Right renal cortex interstitium (tissue), 3 donors: ENCODE measurements around the gene KIF19. TPM values are rescaled to one million over a fixed set of nuclear protein-coding genes. Genes with fewer than 3 reads are reported as not detected.

ENCODE experiments used
- DNase-seq, 3 donors: peaks; one replicate each; pipeline ENCODE4 v3.0.0-alpha.2; 2013; ENCODE audit warnings: low read depth in 3 of 3, low spot score in 2 of 3
- polyA plus RNA-seq, 3 donors: library from polyadenylated mRNA; unstranded; fragments of 120-200 nt; gene quantifications; one replicate each; pipeline ENCODE4 v1.2.1, GENCODE V29; 2013; ENCODE audit not compliant: insufficient read length in 3 of 3

Gene KIF19
- polyA plus RNA-seq, 3 donors = 0.37 to 0.54 (median 0.44) TPM

DNA sequence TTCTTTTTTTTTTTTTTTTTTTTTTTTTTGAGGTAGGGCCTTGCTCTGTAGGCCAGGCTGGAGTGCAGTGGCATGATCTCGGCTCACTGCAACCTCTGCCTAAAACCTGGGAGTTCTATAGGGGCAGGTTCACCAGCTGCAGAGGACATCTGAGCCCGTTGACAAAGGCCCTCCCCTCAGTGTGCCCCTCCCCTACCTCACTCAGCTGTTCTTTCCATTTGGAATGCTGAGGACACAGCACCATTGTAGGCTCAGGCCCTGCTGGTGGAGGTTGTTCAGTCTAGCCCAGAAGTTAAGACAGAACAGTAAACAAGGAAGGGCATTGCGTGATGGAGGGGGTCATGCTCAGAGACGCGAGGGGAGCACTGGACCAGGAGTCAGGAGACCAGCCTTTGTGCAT, 21.8 kb upstream of the KIF19 start:
- no peak for DNase-seq

DNA sequence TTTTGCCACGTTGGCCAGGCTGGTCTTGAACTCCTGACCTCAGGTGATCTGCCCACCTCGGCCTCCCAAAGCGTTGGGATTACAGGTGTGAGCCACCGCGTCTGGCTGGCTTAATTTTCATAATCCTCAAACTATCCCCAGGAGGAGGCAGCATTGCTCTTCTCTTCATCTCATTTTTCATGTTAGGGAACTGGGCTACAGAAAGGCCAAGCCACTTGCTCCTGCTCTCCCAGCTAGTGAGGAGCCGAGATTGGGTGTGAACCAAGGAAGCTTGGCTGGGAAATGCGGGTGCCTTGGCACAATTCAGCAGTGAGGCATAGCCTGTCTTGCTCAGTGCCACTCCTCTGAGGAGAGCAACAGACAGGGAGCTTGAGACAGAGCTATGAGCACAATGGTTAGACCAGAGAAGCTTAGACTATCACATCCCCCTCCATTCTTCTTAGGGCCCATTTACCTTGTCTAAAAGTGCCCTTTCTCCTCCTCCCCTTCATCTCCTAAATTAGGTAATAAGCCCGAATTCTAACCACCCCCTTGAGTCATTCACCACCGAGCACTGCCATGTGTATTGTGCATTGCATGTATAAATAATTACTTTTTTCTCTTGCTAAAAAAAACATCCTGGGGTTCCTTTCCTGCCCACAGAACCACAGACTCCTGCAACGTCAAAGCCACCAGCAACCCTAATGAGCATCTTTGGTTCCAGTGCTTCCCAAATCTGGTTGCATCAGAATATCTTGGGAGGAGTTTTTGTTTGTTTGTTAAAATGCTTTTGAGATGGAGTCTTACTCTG, 20.0 kb upstream of the KIF19 start:
- DNase-seq = no peak

DNA sequence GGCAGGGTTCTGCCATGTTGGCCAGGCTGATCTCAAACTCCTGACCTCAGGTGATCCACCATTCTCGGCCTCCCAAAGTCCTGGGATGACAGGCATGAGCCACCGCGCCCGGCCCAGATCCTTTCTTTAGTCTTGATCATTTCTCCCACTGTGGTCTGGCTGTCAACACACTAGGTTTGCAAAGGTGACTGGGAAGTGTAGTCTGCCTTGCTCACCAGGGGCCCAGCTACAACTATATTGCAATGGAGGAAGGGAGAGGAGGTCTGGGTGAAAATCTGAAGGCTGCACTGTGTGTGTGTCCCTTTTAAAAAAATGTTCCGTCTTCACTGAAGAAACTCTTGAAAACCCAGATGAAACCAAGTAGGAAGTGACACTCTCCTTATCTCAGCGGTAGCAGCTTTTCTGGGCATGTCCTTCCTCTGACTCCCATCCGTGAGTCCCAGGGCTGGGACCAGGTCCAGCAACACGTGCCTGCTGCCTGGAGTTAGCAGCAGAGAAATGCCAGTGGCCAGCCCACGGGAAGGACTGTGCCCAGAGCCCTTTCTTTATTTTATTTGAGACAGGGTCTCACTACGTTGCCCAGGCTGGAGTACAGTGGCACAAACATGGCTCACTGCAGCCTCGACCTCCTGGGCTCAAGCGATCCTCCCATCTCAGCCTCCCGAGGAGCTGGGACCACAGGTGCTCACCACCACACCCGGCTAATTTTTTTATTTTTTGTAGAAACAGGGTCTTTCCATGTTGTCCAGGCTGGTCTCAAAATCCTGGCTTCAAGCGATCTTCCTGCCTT, 17.8 kb upstream of the KIF19 start:
- DNase-seq = no peak

DNA sequence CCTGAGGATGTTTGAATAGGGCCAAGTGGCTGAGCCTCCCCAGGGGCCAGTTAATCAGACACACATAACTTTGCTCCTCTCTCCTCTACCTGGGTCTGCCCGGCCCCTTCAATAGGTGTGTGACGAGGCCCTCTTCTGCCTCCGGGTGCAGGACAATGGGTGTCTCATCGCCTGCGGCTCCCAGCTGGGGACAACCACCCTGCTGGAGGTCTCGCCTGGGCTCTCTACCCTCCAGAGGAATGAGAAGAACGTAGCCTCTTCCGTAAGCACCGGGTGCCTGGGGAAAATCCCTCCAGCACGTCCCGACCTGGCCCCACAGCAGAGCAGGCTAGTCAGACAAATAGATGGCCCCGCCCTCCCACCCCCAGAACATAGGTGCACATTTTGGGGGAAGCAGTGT, 16.1 kb upstream of the KIF19 start:
- DNase-seq = no peak

DNA sequence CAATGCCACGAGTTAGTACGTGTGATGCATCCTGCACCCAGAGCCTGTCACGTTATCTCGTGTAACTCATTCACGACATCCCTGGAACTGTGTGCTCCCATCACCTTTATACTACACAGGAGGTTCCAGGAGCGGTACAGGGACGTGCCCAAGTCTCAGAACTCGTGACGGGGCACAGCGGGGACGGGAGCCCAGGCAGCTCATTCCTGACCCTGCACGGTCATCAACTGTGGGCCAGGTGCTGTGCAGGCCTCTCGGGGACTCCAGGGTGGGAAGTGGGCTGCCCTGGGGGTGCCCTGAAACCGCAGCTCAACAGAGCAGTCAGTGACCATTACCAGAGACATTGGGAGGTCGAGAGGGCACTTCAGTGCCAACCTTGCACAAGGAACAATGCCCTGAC, 11.1 kb upstream of the KIF19 start:
- no peak for DNase-seq

DNA sequence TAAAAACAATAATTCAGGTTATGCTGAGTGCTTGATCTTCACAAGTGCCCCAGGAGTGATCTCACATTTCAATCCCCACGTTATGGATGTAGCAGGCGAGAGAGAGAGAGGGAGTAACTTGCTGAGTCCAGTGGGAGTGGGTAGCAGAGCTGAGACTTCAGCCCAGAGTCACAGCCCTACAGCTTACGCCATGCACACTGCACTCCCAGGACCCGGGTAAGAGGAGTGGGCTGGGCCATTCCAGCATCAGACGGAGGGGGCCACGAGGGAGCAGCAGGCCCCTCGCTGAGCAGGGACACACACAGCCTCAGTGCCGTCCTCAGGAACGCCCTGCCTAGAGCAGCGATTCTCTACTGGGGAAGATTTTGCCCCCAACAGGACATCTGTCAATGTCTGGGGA, 9.8 kb upstream of the KIF19 start:
- DNase-seq = no peak

DNA sequence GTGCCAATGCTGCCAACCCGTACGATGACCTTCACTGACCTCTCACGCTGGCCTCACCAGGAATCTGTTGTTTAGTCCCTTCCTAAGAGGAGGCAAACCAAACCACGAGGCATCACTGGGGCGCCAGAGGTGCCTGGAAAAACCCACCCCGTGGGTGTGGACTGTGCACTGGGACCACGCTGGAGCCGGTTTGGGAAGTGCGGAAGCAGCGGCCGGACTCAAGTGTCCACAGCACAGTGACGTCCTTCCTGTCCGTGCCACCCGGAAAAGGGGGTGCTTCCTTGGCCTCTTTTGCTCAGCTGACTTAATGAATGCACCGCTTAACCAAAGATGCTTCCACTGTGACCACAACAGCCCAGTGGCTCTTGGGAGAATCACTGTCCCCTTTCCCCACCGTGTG, 9.0 kb upstream of the KIF19 start:
- no peak for DNase-seq

DNA sequence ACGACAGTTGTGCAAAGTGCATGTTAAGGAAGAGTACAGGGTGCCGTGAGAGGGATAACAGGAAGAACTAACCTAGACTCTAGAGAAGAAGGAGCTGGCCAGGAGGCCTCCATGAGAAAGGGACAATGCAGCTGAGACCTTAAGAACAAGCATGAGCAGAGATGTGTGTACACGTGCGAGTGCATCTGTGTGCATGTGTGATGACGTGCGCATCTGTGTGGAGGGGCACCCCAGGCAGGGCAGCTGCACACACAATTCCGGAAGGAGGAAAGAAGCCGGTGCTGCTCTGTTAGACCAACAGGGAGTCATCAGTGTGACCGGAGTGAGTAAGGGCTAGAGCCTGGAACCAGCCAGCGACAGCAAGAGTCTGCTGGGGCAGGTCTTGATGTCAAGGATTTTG, 7.6 kb upstream of the KIF19 start:
- no peak for DNase-seq

DNA sequence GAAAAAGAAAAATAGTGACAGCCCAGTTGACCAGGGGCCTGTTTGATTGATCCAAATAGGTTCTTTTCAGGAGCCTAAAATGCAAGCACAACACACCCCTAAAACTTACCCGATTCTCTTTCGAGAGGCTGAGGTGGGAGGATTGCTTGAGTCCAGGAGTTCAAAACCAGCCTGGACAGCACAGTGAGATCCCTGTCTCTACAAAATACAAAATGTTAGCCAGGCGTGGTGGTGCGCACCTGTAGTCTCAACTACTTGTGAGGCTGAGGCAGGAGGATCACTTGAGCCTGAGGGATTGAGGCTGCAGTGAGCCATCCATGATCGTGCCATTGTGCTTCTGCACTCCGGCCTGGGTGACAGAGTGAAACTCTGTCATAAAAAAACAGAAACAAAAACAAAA, 1.5 kb upstream of the KIF19 start:
- no peak for DNase-seq

DNA sequence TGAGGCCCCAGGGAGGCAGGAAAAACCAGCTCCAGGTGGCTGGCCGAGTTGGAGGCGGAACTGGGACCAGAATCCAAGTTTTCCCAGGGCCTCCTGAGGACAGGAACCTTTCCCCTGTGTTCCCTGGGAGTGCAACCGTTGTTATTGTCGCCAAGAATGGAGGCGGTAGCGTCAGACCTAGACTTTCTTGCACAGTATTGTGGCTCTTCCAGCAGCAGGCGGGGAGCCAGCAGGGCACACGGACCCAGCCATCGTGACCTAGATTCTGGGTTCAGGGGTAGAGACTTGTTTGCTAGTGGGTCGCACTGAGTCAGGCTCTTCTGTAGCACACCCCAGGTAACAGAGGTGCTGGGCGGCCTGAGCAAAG, 667 bp upstream of the KIF19 start:
- DNase-seq = no peak

DNA sequence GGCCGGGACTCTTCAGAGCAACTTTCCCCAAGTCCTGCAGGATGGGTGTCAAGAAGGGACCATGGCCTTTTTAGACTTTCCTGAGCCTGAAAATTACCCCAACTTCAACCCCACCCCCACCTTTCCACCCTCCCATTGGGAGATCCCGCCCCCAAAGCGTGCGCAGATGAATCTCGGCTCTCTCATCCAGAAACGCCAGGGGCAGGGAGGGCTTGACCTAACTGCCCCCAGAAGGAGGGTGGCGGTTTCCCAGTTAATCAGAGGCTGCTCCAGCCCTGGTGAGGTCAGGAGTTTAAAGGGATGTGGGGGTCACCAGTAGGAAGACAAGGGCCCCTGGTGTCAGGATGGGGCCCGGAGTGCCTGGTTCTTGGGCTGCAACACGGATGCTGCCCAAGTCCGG, 480 bp downstream of the KIF19 start:
- DNase-seq = no peak

DNA sequence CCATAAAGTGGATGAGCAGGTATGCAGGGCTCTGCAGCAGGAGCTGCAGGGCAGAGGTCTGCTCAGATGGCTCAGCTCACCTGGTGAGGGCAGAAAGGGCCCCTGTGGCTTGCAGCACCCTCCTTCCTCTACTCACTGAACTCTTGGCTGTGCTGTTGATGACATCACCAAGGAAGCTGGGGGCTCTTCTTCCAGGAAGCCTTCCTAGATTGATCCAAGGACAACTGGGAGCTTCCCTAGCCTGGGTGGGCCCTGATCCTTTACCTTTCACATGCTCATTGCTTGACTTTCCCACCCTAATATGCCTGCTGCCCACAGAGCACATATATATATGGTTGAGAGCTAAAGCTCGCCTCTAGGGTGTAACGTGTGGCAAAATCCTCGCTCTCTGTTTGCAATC, 2.5 kb downstream of the KIF19 start:
- DNase-seq = no peak

DNA sequence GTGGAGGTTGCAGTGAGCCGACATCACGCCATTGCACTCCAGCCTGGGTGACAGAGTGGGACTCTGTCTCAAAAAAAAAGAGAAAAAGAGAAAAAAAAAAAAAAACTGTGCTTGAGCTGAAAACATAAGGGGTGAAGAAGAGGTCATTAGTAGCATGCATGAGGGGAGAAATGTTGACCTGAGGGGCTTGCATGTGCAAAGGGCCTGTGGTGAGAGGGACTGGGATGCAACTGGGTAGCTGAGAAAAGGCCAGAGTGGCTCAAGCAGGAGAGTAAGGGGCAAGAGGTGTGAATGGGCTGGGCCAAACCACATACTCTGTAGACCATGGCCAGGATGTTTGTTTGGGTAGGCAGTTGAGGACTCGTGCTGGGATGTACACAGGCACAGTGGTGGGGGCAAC, 3.4 kb downstream of the KIF19 start:
- no peak for DNase-seq

DNA sequence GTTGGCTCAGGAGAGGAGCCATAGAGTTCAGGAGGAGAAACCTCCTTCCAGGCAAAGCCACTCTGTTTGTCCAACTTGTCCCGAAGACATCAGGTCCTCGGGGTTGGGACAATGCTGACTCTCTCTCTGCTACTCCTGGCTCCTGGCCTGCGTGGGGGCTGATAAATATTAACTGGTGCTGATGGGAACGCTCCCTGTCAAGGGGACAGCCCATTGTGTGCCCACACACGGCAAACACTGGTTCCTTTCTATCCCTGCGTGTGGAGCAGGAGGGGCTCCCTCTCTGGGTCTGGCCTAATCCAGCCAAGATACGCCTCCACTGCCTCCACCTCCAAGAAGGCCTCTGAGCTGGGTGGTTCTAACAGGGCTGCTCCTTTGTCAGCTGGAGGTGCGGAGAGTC, 4.4 kb downstream of the KIF19 start:
- DNase-seq = no peak

DNA sequence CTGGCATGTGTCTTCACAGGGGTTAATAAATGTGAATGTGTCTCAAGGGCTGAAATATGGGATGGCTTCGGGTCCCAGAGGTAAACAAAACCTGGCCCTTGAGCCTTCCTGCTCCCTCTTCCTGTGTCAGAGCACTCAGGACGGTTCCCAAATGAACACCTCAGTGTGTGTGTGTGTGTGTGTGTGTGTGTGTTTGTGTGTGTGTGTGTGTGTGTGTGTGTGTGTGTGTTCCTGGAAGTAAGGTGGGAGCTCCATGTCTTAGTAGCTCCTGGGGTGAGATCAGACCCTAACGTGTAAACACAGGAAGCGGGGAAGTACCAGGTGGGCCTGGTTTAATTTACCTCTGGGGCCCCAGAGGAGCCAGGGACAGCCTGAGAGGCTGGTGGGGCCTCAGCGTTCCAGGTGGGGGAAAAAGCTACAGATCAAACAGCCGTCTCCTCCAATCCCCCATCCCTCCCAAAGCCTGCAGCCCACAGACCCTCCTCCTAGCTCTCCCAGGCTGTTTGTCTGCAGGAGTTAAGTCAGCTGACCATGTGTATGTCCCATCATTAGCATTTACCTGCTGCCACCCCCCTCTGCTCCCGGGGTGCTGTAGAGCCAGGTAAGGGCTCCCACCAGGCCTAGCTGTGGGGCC, 6.1 kb downstream of the KIF19 start:
- DNase-seq = no peak

DNA sequence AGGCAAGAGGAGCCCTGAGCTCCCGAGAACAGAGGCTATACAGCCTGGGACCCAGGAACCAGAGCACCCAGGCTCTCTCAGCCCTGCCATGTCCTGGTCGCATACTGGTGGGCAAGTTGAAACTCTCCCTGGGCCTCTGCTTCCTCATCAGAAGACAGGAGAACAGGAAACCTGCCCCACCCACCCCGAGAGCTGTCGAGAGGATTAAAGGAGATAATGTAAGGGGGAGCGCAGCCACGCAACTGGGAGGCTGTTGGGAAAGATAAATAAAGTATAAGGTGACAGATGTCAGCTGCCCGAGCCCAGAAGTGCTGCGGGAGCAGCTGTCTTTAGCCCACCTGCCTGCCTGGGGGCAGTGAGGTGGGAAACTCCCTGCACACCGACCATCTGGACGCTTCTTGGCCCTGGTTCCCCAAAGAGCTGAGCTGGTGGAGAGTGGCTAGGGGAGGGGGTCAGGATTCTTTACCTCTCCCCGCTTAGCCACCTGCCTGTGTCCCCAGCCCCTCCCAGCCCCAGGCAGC, 6.8 kb downstream of the KIF19 start:
- DNase-seq = no peak

DNA sequence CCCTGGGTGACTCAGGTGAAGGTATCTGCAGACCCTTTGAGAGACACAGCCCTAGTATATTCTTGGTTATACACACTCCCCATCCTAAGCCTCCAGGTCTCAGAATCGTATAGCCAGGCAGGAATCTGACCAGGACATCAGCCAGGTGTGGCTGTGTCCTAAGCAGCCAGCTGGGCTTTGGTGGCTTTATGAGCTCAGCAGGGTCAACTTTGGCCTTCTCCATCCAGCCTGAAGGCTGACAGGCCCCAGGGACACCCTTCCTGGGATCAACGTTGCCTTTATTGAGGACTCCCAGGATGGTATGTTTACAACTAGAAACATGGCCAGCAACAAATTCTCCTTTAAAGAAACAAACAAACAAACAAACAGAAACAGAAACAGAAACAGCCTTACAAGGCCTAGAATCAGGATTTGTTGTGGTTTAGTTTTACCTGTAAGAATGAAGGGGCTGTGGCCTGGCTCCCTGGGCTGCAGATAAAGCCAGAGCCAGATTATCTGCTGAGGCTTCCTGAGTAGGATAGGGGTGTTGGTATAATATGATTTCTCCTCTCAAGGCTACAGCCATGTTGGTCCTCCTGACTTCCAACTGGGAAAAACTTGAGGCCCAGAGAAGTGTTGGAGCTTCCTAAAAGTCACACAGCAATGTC, 8.5 kb downstream of the KIF19 start:
- no peak for DNase-seq

DNA sequence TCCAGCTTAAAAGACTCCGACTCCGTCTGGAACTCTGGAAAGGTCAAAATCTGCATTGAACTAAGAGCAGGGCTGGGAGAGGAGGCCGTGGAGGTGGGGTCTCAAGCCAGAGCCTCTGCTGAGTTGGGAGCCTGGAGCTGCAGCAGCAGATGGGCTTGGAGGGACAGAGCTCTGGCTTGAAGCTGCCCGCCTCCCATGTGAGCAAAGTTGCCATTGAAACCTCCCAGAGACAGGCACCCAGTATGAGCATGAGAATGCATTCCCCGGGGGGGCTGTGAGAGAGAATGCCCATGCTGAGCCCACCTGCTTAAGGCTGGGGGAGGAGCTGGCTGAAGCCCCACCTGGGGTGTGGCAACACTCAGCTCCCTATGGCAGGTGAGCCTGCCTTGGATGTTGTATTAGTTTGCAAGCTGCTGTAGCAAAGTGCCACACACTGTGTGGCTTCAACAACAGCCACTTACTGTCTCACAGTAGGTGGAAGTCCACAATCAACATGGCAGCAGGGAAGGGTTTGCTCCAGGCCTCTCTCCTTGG, 9.6 kb downstream of the KIF19 start:
- no peak for DNase-seq

DNA sequence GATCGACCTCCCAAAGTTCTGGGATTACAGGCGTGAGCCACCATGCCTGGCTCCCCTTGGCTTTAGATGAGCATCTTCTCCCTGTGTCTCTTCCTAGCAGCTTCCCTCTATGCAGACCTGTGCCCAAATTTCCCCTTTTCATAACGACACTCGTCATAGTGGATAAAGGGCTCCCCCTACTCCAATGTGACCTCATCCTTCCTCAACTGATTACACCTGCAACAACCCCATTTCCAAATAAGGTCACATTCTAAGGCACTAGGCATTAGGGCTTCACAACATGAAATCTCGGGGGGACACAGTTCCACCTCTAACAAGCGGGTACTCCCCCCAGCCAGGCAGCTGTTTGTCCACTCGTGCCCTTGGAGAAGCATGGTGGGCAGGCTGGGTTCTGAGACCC, 10.3 kb downstream of the KIF19 start:
- no peak for DNase-seq

DNA sequence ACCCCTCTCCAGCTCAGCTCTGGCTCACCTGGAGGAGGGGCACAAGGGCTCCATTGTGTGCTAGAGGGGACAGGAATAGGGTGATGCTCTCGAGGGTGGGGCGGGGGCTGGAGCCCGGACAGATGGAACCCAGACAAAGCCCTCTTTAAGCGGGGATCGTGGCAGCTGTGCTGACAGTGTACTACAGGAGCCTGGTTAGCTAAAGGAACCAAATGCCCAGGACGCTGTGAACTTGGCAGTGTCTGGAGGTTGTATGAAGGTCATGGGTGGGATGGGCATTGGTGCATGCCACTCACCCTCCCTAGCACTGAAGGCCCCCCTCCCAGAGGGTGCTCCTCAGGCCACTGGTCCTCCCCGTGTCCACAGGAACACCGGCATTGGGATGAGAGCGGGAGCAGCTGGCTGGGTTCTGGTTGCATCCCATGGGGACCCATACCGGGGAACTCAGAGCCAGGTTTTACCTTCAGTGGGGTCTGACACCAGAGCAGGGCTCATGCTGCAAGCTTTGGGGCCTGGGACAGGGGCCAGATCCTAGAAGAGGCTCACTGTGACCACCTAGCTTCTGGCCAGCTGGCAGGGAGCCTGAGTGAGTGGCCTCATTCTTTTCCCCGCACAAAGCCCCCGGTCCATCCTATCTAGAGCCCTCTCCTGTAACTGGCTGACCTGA, 11.9 kb downstream of the KIF19 start:
- no peak for DNase-seq
